Liver (tissue), 3 donors: ENCODE data around the gene NDOR1.

Experiments used
- CTCF ChIP-seq: fragments of 150-350 bp; IDR thresholded peaks from 2 replicates; pipeline ENCODE4 v1.5.1; 2017; ENCODE audit warnings: improper control_type of control experiment, low read depth, low read length; ENCODE audit not compliant: missing input control
- JUND ChIP-seq, 2 donors: IDR thresholded peaks; 2 replicates each; pipeline ENCODE4 v1.6.1; 2016; ENCODE audit warnings: antibody characterized with exemption in 2 of 2
- donor health status: healthy.
- donor health status: healthy.

DNA sequence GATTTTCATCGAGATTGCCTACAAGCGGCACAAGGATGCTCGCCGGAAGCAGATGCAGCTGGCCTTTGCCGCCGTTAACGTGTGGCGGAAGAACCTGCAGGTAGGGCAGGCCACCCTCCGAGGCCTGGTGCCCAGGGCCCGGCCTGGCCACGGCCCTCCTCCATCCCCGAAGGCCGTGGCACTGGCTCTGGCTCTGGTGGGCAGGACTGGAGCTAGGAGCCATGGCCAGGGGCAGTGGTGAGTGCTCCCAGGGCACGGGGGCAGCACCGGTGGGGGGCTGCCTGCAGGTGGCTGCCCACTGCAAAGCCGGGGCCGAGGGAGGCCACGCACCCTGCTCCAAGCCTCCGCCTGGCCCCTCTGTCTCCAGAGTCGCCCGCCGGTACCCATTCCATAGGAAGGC, 41.7 kb upstream of the NDOR1 start:
- TF ChIP-seq JUND (IDR thresholded peaks at IDR 0.05) (no peak), CTCF (no peak)
